Uterus (tissue), 4 donors: ENCODE data around the gene PRSS56. TPM values are rescaled to one million over a fixed set of nuclear protein-coding genes. Genes with fewer than 3 reads are reported as not detected.

ENCODE experiments used
- DNase-seq, 2 donors: peaks; one replicate each; pipeline ENCODE4 v3.0.0-alpha.2; 2019 to 2020
- H3K27ac ChIP-seq, 2 donors: fragments of 200-600 bp; sonication (generic); 1 replicate in 1 of 2; 2 replicates in 1 of 2; pipeline ENCODE4 v1.5.1; 2016 to 2018
- H3K27me3 ChIP-seq, 2 donors: fragments of 200-600 bp; sonication (generic); one replicate each; pipeline ENCODE4 v1.5.1; 2018 to 2019; ENCODE audit warnings: control low read depth in 1 of 2
- H3K36me3 ChIP-seq, 2 donors: fragments of 200-600 bp; sonication (generic); one replicate each; pipeline ENCODE4 v1.5.1; 2019; ENCODE audit warnings: control low read depth in 1 of 2
- H3K4me1 ChIP-seq, 2 donors: fragments of 200-600 bp; sonication (generic); one replicate each; pipeline ENCODE4 v1.5.1; 2018 to 2019; ENCODE audit warnings: control low read depth in 1 of 2
- H3K4me3 ChIP-seq, 2 donors: fragments of 200-600 bp; sonication (generic); 1 replicate in 1 of 2; 2 replicates in 1 of 2; pipeline ENCODE4 v1.5.1; 2018 to 2019; ENCODE audit warnings: mild to moderate bottlenecking in 1 of 2
- H3K9me3 ChIP-seq, 2 donors: fragments of 200-600 bp; sonication (generic); one replicate each; pipeline ENCODE4 v1.5.1; 2019; ENCODE audit warnings: control low read depth in 1 of 2
- CTCF ChIP-seq, 4 experiments: fragments of 200-600 bp in 2 of 4; fragments of 450-650 bp in 2 of 4; sonication (generic) in 2 of 4; IDR thresholded peaks; one replicate each; pipeline ENCODE4 v1.5.1; 2016 to 2019; ENCODE audit warnings: antibody characterized with exemption in 4 of 4, mild to moderate bottlenecking in 2 of 4, moderate library complexity in 1 of 4
- POLR2A ChIP-seq, 2 donors: fragments of 450-650 bp; IDR thresholded peaks; one replicate each; pipeline ENCODE4 v1.6.1; 2016; ENCODE audit warnings: antibody characterized with exemption in 2 of 2, mild to moderate bottlenecking in 1 of 2, moderate library complexity in 1 of 2
- intact Hi-C: fragments of 100-400 bp; cut with DNase I; formaldehyde crosslinking; loops from one replicate; pipeline ENCODE4 v1.15.1; 2023; ENCODE audit warnings: low total_unique reads
- total RNA-seq, 4 donors: library from RNA; depleted of rRNA in 3 of 4; stranded (reverse); fragments of >200 nt in 3 of 4; gene quantifications; one replicate each; pipeline versions ENCODE4 v1.1.0 to v1.2.4, GENCODE V29; 2014 to 2023
- donor health status: DM: yes; HTN: yes; CAD: no.

The PRSS56 gene
- total RNA-seq, 4 donors from 2014 or later = not detected

- H3K4me1 ChIP-seq = peaks cover 5 to 9% of the 10 kb centered on the region in 2 donors
- no peak for DNase-seq
- intact Hi-C loops = no loop called here
- H3K27ac ChIP-seq = no peak overlapping the region
- H3K9me3 ChIP-seq = no peaks in the 10 kb centered on the region
- no peak overlapping the region for H3K4me3 ChIP-seq
- H3K27me3 ChIP-seq = no peaks in the 10 kb centered on the region
- no peaks in the 10 kb centered on the region for H3K36me3 ChIP-seq
- no peak for TF ChIP-seq POLR2A (IDR thresholded peaks at IDR 0.05)
- no peak for TF ChIP-seq CTCF (IDR thresholded peaks at IDR 0.05)
Measured at GRCh38 chr2:232556426-232556825, 36.2 kb downstream of the PRSS56 start.

- Histone ChIP-seq H3K36me3 (no peaks in the 10 kb centered on the region), H3K27me3 (no peaks in the 10 kb centered on the region), H3K4me1 (no peaks in the 10 kb centered on the region), H3K9me3 (no peaks in the 10 kb centered on the region), H3K4me3 (no peak overlapping the region), H3K27ac (no peak overlapping the region)
- intact Hi-C loops = no loop called here
- no peak for DNase-seq
- no peak for TF ChIP-seq CTCF (IDR thresholded peaks at IDR 0.05)
- no peak for TF ChIP-seq POLR2A (IDR thresholded peaks at IDR 0.05)
Measured at GRCh38 chr2:232562515-232563151, 42.4 kb downstream of the PRSS56 start.

GRCh38 chr2:232563580-232563979 is 43.4 kb downstream of the PRSS56 start:
- Histone ChIP-seq H3K9me3 (no peaks in the 10 kb centered on the region), H3K4me1 (no peaks in the 10 kb centered on the region), H3K27me3 (no peaks in the 10 kb centered on the region), H3K4me3 (no peak overlapping the region), H3K36me3 (no peaks in the 10 kb centered on the region), H3K27ac (no peak overlapping the region)
- intact Hi-C loops = no loop called here
- TF ChIP-seq CTCF (IDR thresholded peaks at IDR 0.05) = no peak
- TF ChIP-seq POLR2A (IDR thresholded peaks at IDR 0.05) = no peak
- no peak for DNase-seq

- intact Hi-C loops = no loop called here
- no peaks in the 10 kb centered on the region for H3K4me1 ChIP-seq
- H3K27ac ChIP-seq = no peak overlapping the region
- H3K9me3 ChIP-seq = no peaks in the 10 kb centered on the region
- no peak overlapping the region for H3K4me3 ChIP-seq
- no peaks in the 10 kb centered on the region for H3K36me3 ChIP-seq
- no peaks in the 10 kb centered on the region for H3K27me3 ChIP-seq
- TF ChIP-seq CTCF (IDR thresholded peaks at IDR 0.05) (no peak), POLR2A (IDR thresholded peaks at IDR 0.05) (no peak)
- DNase-seq = no peak
Measured at GRCh38 chr2:232567721-232568120, 47.5 kb downstream of the PRSS56 start.

GRCh38 chr2:232568161-232568560 is 48.0 kb downstream of the PRSS56 start:
- DNase-seq = no peak
- TF ChIP-seq CTCF (IDR thresholded peaks at IDR 0.05) = no peak
- no peak for TF ChIP-seq POLR2A (IDR thresholded peaks at IDR 0.05)
- H3K36me3 ChIP-seq = no peaks in the 10 kb centered on the region
- intact Hi-C loops = no loop called here
- no peak overlapping the region for H3K27ac ChIP-seq
- no peak overlapping the region for H3K4me3 ChIP-seq
- H3K27me3 ChIP-seq = no peaks in the 10 kb centered on the region
- H3K4me1 ChIP-seq = no peaks in the 10 kb centered on the region
- H3K9me3 ChIP-seq = no peaks in the 10 kb centered on the region
